Activated CD8-positive, alpha-beta memory T cell treated with anti-CD3 and anti-CD28 coated beads, Interleukin-2, amount 50 U/mL, for 1 hour (primary cell): ENCODE results near the gene INHBB.

Experiments used
- DNase-seq: peaks from one replicate; pipeline ENCODE4 v3.0.0-alpha.2; 2020; ENCODE audit errors: extremely low read depth

Gene INHBB

GRCh38 chr2:120342446-120342845 is 3.5 kb upstream of the INHBB start:
- DNase-seq, result no peak

DNA sequence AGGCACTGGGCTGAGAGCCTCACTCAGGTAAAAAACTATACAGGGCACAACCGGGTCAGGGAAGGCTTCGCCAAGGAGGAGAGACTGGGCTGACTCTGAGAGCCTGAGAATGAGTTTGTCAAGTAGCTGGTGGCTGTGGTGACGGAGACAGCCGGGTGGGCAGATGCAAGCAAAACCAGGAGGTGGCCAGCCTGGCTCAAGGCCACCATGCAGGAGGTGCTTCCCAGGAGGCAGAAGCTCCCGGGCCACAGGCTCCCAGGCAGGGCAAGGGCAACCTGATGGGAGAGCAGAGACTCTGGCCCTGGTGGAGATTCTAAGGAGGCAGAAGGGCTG is 2.9 kb upstream of the INHBB start:
- DNase-seq, result no peak

DNA sequence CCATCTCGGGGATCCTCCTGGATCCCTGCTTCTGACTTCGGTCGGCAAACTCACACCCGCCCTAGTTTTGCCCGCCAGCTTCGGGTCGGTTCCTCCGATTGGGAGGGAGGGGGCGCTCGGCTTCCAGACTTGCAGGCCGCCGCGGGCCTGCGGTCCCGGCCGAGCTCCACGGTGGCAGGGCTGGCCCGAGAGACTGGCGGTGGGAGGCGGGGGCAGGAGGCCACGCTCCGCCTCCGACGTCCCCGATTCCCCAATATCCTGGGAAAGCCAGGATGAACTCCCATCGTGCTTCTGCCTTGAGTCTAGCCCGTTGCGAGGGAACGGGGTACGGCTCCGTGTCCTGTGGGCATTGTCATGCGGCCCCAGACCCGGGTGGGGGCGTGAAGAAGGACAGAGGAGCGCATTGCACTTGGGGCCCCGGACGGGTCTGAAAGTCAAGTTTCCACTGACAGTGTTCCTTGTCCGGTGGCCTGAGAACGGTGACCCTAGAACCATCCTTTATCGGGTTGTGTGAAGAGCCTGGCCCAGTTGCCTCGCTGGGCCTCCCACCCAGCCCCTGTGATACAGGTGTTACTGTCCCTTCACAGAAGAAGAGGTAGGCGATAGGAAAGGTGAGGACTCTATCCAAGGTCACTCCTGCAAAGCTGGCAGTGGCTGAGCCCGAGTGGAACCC is 2.4 kb upstream of the INHBB start:
- DNase-seq, result no peak

DNA sequence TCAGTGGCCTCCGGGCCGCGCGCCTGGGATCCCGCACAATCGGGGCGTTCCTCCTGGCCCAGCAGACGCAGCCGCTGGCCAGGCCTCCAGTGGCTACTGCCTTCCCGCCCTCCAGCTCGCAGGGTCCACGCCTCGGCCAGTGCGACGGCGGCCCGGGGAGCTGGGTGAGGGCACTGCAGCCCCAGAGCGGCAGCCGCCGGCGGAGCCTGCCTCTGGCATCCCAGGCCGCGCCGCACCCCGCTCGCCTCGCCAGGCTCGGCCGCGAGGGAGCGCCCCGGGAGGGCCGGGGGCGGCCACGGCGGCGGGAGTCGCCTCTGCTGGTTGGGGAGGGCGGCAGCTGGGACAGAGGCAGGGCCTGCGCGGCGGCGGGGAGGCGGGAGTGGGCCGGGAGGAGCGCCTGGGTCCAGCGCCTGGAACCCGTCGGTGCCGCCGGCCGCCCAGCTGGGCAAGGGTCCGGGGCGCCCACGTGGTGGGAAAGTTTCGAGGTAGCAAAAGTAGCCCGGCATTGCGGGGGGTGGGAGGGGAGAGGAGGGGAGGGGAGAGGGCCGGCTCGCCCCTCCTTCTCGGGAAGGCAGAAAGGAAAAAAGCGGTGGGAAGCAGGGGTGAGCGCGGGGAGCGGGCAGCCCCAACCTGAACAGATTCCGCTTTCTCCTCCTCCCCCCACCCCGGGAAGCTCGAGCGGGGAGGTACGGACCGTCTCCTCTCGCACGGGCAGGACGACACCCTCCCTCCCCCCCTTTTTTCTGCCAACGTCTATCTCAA is 1.5 kb upstream of the INHBB start:
- no peak for DNase-seq

DNA sequence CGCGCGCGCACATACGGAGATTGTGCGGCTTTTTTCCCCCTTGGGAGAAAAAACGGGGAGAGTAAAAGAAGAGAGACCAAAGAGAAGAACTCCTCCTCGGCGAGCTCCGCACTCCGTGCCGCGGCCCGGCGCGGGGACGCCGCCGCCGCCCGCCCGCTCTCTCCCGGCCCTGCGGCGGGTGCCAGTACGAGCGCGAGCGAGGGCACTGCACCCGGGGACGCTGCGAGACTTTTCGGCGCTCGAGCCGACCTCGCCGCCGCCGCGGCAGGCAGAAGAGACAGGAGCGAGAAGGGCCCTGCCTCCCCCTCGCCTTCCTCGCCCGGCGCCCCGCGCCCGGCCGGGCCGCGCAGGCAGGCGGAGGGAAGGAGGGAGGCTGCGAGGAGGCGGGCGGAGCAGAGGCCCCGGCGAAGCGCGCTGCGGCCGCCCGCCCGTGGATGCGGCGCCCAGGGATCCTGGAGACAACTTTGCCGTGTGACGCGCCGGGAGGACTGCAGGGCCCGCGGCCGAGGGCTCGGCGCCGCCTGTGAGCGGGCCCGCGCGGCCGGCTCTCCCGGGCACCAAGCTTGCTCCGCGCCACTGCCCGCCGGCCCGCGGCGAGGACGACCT is 857 bp upstream of the INHBB start:
- no peak for DNase-seq

- no peak for DNase-seq
Observed at GRCh38 chr2:120345608-120346007, 328 bp upstream of the INHBB start.

DNA sequence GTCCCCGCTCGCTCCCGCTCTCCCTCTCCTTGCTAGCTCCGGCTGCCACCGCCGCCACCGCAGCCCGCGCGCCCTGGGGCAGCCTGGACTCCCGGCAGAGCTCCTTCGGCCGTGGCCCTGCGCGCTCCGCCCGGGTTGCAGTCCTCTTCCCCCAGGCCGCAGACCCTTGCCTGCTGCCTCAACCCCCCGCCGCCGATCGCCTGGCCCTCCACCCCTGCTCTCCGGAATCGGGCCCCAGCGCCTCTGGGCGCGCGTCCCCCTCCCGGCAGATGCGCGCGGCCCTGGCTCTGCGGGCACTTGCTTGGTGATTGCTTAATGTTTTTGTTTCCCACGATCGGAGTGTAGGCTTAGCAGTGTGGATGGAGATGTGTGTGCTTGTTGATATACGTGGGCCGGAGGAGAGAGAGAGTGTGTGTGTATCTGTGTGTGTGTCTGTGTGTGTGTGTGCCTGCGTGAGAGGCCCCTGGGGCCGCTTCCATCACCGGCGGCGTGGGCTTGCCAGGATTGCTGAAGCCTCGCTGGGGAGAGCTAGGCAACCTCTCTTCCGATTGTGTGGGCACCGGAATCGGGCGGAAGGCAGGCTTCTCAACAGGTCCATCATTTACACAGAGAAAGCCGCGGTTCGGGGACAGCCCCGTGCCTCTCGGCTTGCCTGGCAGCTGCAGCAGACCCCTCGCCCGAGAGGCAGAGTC is 877 bp downstream of the INHBB start:
- DNase-seq, result no peak

DNA sequence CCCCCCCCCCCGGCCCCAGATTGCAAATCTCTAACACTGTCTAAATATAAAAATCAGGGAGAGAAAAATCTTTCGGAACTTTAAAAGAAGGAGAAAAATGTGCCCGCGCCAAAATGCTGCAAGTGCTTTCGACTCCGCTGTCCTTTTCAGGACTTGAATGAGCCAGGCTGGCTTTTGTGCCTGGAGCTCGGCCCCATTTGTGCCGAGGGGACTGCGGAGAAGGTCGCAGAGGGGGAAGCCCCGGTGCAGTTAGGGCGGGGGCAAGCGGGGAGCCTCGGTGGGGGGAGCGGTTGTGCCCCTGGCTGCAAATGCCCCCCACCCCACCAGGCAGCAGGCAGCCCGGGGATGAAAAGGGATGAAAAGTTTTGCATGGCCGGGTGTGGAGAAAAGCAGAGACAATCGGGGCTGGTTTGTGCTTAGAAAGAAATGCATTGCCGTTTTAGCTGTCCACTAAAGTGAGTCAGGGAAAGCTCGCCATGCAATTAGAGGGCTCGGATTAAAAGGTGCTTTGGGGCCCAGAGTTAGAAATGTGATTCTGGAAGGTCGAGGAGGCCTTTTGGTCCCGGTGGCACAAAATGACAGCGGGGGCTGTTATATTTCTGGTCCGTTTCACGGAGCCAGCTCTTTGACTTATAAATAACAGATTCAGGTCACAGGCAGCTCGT is 1.6 kb downstream of the INHBB start:
- DNase-seq, result no peak

DNA sequence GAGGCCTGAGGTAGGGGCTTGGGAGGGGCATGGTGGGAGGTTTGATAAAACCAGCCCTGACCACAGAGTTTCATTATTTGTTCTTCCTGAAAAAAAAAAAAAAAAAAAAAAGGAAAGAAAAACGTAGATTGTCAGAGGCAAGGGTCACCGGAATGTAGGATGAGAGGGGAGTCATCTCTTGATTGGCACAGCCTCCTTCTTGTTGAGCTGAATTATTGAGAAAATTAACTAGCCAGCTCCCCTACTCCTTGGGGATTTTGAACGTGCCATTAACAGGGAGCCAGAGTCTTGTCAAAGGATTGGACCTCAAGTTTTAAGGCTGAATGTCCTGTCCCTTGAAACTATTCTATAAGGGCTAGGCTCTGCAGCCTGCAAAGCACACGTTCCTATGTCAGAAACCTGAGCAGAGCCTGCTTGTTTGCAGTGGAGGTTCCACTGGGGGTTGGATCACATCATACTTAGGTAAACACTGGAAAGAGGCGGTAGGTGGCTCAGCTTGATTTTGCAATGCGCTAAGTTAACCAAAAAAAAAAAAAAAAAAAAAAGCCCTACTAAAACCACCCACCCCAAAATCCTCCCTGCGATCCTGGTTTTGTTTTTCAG is 2.3 kb downstream of the INHBB start:
- no peak for DNase-seq

DNA sequence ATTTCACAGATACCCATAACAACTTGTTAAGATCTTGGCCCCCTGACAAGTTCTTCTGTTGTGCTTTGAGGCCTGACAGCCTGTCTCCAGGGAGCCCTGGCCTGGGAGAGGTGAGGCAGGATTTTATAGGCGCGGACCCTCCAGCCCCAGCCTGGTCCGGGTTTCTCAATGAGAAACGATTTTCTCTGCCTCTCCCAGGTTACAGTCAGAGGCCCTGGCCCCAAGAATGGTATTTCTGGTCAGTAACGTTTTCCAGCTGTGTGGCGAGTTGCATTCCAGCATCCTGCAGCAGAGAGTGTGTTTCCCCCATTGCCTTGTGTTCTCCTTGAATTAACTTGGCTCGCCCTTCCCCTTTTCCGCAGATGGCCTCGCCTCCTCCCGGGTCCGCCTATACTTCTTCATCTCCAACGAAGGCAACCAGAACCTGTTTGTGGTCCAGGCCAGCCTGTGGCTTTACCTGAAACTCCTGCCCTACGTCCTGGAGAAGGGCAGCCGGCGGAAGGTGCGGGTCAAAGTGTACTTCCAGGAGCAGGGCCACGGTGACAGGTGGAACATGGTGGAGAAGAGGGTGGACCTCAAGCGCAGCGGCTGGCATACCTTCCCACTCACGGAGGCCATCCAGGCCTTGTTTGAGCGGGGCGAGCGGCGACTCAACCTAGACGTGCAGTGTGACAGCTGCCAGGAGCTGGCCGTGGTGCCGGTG is 3.0 kb downstream of the INHBB start:
- DNase-seq, result no peak

DNA sequence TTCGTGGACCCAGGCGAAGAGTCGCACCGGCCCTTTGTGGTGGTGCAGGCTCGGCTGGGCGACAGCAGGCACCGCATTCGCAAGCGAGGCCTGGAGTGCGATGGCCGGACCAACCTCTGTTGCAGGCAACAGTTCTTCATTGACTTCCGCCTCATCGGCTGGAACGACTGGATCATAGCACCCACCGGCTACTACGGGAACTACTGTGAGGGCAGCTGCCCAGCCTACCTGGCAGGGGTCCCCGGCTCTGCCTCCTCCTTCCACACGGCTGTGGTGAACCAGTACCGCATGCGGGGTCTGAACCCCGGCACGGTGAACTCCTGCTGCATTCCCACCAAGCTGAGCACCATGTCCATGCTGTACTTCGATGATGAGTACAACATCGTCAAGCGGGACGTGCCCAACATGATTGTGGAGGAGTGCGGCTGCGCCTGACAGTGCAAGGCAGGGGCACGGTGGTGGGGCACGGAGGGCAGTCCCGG is 3.5 kb downstream of the INHBB start:
- DNase-seq, result no peak

- DNase-seq, result no peak
Observed at GRCh38 chr2:120350080-120350479, 4.1 kb downstream of the INHBB start.

DNA sequence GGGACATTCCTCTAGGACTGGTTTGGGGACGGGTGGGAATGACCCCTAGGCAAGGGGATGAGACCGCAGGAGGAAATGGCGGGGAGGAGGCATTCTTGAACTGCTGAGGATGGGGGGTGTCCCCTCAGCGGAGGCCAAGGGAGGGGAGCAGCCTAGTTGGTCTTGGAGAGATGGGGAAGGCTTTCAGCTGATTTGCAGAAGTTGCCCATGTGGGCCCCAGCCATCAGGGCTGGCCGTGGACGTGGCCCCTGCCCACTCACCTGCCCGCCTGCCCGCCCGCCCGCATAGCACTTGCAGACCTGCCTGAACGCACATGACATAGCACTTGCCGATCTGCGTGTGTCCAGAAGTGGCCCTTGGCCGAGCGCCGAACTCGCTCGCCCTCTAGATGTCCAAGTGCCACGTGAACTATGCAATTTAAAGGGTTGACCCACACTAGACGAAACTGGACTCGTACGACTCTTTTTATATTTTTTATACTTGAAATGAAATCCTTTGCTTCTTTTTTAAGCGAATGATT is 4.9 kb downstream of the INHBB start:
- no peak for DNase-seq

- DNase-seq, result no peak
Observed at GRCh38 chr2:120352696-120353590, 7.0 kb downstream of the INHBB start.

DNA sequence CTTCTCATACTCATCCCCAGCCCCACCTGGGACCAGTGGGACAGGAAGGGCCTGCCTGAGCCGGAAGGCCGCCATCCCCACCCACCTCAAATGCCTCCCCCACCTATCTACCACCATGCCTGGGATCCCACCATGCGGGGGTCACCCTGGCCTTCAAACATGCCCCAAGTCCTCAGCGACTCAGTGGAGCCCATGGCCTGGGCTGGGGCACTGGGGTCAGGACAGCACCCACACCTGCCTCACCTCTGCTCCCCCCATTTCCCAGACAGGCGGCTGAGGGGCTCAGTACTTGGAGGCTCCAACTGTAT is 7.6 kb downstream of the INHBB start:
- no peak for DNase-seq

DNA sequence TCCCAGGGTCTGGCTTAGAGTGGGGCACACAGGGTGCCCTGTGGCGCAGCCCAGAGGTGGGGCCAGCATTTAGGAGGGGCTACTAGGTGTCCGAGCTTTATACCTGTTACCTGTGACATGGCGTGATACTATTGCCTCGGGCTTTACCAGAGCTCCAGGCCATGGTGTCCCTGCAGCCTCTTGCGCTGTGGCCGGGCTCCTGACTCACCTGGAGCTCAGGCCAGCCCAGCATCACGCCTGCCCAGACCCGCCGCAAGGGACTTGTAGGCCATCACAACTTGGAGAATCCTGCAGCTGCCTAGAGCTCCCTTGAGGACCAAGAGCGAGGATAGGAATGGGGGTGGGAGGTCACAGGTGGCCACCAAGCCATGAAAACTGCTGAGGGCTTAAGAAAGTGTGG is 8.0 kb downstream of the INHBB start:
- no peak for DNase-seq

- DNase-seq, result no peak
Observed at GRCh38 chr2:120354467-120354866, 8.5 kb downstream of the INHBB start.

- no peak for DNase-seq
Observed at GRCh38 chr2:120354935-120355779, 9.2 kb downstream of the INHBB start.

DNA sequence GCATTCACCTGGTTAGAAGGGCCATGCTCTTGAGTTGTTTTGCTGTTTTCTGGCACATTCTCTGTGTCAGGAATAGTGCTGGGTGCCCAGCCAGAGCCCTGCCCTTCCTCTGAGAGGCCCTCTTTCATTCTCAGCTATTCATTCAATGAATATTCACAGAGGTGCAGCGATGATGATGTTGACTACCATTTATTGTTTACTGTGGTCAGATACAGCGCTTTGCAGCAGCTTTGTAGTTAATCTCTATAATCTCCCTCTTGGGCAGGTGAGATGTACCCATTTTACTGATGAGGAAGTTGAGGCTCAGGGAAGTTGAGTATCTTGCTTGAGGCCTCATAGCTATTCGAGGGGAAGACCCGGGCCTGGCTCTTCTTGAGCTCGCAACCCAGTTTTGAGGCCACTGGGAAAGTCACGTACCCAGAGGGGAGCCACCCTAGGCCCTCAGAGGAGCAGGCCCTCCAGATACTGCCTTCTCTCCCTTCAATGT is 9.9 kb downstream of the INHBB start:
- no peak for DNase-seq
